ENCODE results near the gene USP47. TPM values are rescaled to one million over a fixed set of nuclear protein-coding genes. Genes with fewer than 3 reads are reported as not detected.

The USP47 gene
- total and polyA plus RNA-seq, 9 of the 15 experiments (the other 6 are each of a cell fraction or from before 2014, with no cell fraction given), result 13.1 to 63.6 (median 34.7) TPM

DNA sequence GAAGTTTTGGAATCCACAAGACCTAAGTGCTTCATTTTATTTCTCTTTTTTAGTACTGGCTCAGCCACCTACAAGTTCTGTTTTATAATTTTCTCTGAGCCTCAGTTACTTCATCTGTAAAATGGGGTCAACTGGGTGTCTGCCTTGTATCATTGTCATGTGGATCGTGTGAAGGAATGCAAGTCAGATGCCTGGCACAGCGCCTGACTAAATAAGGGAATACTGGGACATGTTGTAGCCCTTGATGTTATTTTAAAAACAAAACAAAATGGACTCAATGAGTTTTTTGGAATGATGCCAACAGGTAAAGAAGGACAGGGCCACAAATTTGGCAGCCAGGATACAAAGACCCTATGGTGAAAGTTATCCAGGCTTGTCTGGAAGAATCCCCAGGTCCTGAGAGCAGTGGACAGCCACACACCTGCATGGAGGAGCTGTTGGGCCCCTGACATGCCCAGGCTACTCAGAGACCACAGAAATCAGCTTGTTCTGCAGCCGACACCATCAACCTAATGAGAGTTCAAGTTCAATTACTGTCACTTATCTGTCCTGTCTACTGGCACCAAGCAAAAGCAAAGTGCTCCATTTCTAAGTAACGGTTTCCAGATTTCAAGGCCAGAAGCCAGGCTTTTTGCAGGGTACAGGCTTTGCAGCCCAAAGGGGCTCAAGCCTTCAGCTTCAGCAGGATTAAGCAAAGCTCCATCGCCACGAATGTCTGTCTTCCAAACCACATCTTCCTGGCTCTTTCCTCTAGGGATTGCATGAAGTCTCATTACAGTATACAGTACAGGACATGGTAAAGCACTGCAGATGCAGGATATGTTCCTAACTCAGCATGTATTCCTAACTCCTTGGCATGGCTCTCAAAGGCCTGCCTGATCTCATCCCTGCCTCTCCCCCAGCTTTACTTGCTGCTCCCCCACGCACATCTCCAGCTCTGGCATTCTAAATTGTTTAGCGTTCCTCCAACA, 148.3 kb downstream of the USP47 start (continued):
- TF ChIP-seq HMGXB4 (CRISPR knock-in tag; IDR thresholded peaks at IDR 0.05), result no peak
- TF ChIP-seq, protein P1, sequence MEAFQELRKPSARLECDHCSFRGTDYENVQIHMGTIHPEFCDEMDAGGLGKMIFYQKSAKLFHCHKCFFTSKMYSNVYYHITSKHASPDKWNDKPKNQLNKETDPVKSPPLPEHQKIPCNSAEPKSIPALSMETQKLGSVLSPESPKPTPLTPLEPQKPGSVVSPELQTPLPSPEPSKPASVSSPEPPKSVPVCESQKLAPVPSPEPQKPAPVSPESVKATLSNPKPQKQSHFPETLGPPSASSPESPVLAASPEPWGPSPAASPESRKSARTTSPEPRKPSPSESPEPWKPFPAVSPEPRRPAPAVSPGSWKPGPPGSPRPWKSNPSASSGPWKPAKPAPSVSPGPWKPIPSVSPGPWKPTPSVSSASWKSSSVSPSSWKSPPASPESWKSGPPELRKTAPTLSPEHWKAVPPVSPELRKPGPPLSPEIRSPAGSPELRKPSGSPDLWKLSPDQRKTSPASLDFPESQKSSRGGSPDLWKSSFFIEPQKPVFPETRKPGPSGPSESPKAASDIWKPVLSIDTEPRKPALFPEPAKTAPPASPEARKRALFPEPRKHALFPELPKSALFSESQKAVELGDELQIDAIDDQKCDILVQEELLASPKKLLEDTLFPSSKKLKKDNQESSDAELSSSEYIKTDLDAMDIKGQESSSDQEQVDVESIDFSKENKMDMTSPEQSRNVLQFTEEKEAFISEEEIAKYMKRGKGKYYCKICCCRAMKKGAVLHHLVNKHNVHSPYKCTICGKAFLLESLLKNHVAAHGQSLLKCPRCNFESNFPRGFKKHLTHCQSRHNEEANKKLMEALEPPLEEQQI (IDR thresholded peaks at IDR 0.05), result no peak
- TF ChIP-seq NKRF (IDR thresholded peaks at IDR 0.05; ENCODE audit: borderline replicate concordance), result no peak
- TF ChIP-seq ETS2 (tag; IDR thresholded peaks at IDR 0.05; ENCODE audit: borderline replicate concordance, poor library complexity, severe bottlenecking), result no peak
- TF ChIP-seq SMAD4 (CRISPR knock-in tag; conservative IDR thresholded peaks at IDR 0.05), result no peak
- no peak for TF ChIP-seq NUFIP1 (IDR thresholded peaks at IDR 0.05; ENCODE audit: partially characterized antibody)
